Islet precursor cell (in vitro differentiated cells): ENCODE measurements around the gene EVI5L.
"Not testable (repeated sequence)": the region's sequence is repeated elsewhere in the genome, so short reads cannot be mapped to it uniquely, and the experiment has no call there.

Experiments
- DNase-seq: peaks from one replicate; pipeline ENCODE4 v3.0.0-alpha.2; 2018

Gene EVI5L

GRCh38 chr19:7829561-7830271 is at the start of gene EVI5L:
EVI5L (plus strand) TSS chr19:7830218; CDS start chr19:7846543, 16,325 bp downstream.
- peak; percentile 100 for DNase-seq

GRCh38 chr19:7781157-7781556 is 48.9 kb upstream of the EVI5L start:
- DNase-seq = no peak

DNA sequence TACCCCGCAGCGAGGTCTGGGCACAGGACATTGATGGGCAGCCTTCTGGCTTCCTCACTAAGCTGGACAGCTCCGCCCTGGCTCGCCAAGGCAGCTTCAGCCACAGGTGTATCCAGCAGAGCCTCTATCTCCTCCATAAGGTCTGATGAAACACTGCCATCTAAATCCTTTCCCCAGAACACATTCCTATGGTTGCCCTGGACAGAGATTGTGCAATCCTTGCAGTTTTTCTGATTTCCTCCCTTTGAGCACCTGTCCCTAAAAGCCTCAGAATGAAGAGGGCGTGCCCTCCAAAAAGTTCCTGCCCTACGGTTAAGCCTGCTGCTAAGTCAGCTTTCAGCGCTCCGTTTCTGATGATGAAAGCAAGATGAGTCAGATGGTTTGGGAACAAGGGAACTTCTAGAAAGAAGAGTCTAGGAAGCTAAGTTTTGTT is 46.0 kb upstream of the EVI5L start:
- DNase-seq = peak; percentile 88

GRCh38 chr19:7784856-7785255 is 45.2 kb upstream of the EVI5L start:
- DNase-seq = no peak

DNA sequence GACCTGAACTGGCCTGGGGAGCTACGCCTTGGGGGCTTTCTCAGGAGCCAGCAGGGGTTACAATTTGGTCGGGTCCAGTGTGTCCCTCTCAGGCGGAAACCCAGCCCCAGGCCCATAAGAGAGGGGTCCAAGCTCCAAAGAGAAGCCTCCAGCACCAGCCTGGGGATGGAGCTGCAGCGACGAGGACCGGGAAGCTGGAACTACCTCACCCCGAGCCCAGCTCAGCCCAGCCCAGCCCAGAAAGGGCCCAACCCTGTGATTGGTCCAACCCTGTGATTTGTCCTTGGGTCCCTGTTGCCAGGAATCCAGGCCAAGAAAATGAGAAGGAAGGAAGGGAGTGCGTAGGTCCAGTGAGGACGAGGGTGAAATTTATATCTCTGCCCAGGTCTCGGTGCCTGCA is 42.9 kb upstream of the EVI5L start:
- DNase-seq = no peak

DNA sequence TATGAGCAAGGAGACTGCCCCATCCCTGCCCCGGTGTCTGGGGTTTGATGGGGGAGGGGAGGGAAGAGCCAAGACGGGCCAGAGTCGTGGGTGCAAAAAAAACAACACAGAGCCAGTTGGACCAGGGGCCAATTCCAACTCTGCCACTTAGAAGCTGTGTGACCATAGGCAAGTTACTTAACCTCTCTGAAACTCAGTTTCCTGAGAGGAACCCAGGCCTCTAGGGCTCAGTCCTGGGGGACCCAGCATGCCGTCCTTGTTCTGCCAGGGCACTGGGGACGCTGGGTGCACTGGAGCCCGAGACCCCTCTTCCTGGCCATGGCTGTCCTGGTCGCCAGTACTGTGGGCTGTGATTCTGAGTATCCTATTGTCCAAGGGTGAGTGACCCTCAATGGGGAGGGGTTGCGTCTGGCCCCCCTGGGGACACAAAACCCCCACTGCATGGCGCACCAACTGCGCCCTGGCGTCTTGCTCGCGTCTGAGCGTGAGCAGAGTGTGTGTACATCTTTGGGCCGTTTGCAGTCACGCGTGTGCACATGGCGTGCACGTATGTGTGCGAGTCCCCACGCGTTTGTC is 42.3 kb upstream of the EVI5L start:
- DNase-seq = no peak

DNA sequence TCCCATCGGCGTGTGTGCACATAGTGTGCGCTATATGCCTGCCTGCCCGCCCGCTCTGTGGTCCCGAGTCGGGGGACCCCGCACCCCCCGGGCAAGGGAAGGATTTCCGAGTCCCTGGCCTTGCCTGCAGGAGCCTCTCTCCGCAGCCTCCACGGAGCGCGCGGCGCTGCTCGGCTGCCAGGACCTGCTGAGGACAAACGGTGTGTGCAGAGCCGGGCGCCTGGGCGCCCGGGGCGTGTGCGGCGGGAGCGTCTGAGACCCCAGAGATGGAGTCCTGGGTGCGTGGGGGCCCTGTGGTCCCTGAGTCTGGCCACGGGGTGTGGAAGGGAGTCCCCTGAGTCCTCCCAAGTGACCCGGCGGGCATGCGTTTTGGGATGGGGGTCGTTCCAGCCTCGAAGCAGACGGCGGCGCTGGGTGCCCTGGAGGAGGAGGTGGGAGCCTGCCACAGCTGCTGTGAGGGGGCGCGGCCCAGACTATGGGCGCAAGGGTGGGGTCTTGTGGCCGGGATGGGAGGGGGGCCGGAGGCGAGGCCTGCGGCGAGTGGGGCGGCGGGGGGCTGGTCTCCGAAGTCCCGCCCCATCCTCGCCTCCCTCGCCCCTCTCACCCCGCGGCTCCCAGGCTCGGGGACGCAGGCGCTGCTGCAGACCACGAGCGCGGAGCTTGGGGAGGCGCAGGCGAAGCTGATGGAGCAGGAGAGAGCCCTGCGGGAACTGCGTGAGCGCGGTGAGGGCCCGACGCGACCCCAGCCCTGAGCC is 41.7 kb upstream of the EVI5L start:
- DNase-seq = no peak

- no peak for DNase-seq
Measured at GRCh38 chr19:7788933-7789323, 41.1 kb upstream of the EVI5L start.

DNA sequence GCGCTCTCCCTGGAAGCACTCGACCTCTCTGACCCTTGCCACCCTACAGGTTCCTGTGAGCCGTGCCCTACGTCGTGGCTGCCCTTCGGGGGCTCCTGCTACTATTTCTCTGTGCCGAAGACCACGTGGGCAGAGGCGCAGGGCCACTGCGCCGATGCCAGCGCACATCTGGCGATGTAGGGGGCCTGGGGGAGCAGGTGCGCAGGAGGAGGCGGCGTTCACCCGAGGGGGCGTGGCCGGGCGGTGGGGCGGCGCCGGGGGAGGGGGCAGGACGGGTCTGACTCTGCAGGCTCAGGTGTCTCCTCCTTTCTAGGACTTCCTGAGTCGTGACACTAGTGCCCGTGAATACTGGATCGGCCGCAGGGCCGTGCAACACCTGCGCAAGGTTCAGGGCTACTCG is 40.6 kb upstream of the EVI5L start:
- peak; percentile 75 for DNase-seq

- no peak for DNase-seq
Measured at GRCh38 chr19:7790416-7790815, 39.6 kb upstream of the EVI5L start.

- DNase-seq = peak; percentile 89
Measured at GRCh38 chr19:7792281-7792680, 37.7 kb upstream of the EVI5L start.

- not testable (repeated sequence) for DNase-seq
Measured at GRCh38 chr19:7792701-7793100, 37.3 kb upstream of the EVI5L start.

- no peak for DNase-seq
Measured at GRCh38 chr19:7793493-7793892, 36.5 kb upstream of the EVI5L start.

GRCh38 chr19:7795555-7796161 is 34.4 kb upstream of the EVI5L start:
- peak; percentile 64 for DNase-seq

DNA sequence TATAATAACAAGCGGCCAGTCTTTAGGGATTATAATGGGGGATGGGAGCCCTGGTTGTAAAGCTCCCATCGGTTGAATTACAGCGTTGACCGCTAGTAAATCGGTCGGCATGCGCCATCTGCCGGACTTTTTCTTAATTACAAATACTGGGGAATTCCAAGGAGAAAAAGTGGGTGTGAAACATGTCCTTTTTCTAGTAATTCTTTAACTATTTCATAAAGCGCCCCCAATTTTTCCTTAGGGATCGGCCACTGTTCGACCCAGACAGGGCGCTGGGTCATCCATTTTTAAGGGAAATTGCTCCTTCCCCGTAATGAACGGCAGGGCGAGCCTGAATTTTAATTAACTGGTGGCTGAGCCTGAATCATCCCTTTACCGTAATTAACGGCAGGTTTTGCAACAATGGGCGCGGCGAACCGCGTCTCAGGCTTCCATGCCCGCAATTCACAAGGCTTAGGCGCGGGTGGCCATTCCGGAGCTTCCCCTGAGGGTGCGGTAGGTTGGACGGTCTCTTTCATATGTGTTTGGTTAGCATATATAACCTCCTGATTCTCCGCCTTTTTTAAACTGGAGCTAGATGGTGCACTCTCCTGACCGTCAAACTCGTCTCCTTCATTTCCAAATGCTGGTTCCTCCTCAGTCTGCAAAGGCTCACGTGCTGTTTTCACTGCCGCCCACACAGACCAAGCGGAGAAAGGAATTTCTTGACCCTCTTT is 30.2 kb upstream of the EVI5L start:
- peak; percentile 71 for DNase-seq

- no peak for DNase-seq
Measured at GRCh38 chr19:7801020-7801570, 28.9 kb upstream of the EVI5L start.

GRCh38 chr19:7806234-7806633 is 23.8 kb upstream of the EVI5L start:
- DNase-seq = no peak

GRCh38 chr19:7806876-7807275 is 23.1 kb upstream of the EVI5L start:
- DNase-seq = no peak

- no peak for DNase-seq
Measured at GRCh38 chr19:7808108-7808507, 21.9 kb upstream of the EVI5L start.

DNA sequence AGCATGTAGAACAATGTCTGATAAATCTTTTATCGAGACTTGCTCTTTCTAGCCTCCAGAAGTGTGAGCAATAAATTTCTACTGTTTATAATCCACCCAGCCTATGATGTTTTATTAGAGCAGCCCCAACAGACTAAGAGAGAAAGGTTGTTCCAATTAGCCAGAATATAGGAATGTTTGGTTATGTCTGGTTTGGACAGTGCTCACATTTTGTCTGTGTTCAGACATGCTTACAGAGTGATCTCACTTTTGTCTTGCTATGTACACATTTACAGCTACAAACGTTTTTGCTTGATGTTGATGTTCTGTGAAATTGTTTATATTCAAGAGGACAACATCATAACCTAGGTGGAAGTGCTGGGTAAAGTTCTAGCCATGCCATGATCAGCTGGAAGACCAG is 18.0 kb upstream of the EVI5L start:
- no peak for DNase-seq

DNA sequence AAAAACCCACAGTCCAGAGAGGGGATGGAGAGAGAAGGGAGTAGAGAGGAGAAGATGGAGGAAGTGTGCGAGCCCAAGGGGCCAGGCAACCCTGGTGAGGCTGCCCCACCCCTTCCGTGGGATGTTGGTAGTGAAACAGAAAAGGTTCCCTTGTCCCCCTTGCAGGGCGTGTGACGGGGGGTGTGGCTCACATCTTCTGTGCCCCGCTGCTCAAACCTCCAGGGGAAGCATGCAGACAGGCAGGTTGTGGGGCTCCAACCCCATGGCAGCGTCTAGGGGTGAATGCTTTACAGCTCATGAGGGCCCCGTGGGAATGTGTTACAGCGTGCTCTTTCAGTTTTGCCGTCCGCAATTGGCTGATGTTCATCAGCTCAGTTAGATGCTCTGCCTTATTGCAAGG is 14.7 kb upstream of the EVI5L start:
- DNase-seq = no peak

GRCh38 chr19:7816040-7816439 is 14.0 kb upstream of the EVI5L start:
- DNase-seq = not testable (repeated sequence)

DNA sequence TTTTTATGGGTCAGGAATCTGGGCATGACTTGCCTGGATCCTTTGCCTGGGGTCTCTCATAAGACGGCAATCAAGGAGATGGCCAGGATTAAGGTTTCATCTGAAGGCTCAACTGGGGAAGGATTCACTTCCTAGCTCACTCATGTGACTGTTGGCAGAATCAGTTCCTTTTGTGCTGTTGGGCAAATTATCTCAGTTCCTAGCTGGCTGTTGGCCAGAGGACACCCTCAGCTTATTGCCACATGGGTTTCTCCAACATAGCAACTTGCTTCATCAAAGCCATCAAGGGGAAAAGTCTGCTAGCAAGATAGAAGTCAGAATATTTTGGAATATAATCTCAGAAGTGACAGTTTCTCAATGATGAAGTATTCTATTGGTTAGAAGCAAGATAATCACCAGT is 12.2 kb upstream of the EVI5L start:
- no peak for DNase-seq
